GM13976 (cell line): ENCODE measurements around the gene KCTD5.
A peak's percentile ranks its signal among the peaks of the same experiment; 100 is the strongest.

Source experiments
- DNase-seq: peaks from one replicate; pipeline ENCODE4 v3.0.0; 2012; ENCODE audit warnings: low spot score
- in situ Hi-C: fragments of 300-500 bp; cut with MboI; formaldehyde crosslinking; loops from one replicate; pipeline ENCODE4 v1.12.0; 2022; ENCODE audit warnings: low sequenced_read_pairs, mixed read lengths, inconsistent platforms; ENCODE audit not compliant: unreplicated experiment
- TF ChIP-seq, protein P1 (sequence below): IDR thresholded peaks from 2 replicates; pipeline ENCODE4 v1.5.1; 2012; ENCODE audit warnings: borderline replicate concordance, mild to moderate bottlenecking; ENCODE audit not compliant: insufficient read depth; ENCODE audit errors: extremely low read depth, missing control alignments, control extremely low read depth

The KCTD5 gene

DNA sequence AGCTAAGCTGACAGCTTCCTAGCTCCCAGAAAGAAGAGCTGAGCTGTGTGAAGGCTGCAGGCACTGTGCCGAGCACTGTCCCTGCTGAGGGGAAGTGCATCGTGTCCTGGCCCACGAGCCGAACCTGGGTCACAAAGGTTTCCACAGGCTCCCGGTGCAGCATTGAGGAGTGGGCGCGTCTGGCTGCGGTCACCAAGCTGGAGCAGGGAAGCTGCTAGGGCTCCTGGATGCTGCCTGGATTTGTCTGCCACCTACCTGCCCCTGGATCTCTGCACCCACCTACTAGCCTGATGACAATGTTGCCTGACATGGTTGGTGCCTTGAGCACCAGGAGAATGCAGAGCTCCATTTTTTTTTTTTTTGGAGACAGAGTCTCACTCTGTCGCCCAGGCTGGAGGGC lies 63.6 kb downstream of the KCTD5 start:
- no peak for DNase-seq
- in situ Hi-C loops = no loop called here
- TF ChIP-seq, protein P1, sequence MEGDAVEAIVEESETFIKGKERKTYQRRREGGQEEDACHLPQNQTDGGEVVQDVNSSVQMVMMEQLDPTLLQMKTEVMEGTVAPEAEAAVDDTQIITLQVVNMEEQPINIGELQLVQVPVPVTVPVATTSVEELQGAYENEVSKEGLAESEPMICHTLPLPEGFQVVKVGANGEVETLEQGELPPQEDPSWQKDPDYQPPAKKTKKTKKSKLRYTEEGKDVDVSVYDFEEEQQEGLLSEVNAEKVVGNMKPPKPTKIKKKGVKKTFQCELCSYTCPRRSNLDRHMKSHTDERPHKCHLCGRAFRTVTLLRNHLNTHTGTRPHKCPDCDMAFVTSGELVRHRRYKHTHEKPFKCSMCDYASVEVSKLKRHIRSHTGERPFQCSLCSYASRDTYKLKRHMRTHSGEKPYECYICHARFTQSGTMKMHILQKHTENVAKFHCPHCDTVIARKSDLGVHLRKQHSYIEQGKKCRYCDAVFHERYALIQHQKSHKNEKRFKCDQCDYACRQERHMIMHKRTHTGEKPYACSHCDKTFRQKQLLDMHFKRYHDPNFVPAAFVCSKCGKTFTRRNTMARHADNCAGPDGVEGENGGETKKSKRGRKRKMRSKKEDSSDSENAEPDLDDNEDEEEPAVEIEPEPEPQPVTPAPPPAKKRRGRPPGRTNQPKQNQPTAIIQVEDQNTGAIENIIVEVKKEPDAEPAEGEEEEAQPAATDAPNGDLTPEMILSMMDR = no peak

DNA sequence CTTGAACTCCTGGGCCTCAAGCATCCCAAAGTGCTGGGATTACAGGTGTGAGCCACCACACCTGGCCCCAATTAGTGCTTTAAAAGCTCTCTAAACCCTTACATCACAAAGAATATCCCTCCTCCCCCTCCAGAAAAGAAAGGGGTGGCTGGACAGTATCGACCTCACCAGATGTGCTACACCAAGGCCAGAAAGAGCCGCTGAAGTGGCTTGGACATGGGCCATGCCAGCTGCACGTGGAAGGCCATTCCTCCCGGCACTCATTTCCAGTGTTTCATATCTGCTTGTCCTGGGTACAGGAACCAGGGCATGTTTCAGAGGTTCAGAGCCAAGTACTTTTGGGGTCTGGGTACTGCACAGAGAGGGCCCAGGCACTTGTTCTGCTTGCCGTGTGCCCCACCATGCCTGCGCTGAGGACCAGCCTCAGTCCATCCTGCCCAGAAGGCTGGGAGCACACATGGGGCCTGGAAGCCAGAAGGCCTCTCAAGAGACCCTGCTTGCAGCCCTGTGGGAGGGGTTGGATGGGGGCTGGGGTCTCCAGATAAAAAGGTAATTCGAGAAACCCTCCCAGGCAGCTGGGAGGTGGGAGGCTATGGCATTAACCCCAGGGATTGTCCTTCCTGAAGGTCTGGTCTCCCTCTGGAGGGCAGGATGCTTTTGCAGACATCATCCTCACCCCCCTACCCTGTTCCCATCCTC lies 66.6 kb downstream of the KCTD5 start:
- TF ChIP-seq, protein P1 = no peak
- in situ Hi-C loops = no loop called here
- no peak for DNase-seq

DNA sequence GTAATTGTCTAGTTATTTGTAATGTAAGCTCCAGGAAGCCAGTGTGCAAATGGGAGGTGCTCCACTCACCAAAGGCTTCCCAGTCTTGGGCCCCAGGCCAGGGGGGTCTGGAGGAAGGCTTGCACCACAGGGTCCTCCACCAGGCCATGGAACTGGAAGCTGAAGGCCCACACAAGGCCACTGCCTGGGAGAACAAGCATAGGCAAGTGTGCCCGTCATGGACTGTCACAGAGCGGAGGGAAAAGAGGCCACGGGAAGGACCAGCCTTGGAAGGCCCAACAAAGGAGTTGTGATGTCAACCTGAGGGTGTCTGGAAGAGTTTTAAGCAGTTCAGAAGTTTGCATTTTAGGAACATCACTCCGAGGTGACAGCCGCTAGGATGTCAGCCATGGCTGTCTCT lies 67.2 kb downstream of the KCTD5 start:
- TF ChIP-seq, protein P1 = no peak
- no peak for DNase-seq
- in situ Hi-C loops = no loop called here

DNA sequence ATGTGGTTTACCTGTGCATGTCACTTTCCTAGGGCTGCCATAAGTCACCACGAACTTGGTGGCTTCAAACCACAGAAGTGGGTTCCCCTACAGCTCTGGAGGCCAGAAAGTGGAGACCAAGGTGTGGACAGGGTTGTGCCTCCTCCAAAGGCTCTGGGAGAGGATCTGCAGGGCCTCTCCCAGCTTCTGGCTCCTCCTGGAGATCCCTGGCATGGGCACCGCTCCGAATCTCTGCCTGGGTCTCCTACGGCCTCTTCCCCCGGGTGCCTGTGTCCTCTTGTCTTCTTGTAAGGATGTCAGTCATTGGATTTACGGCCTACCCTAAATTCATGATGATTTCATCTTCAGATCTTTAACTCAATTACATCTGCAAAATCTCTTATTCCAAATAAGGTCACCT lies 67.6 kb downstream of the KCTD5 start:
- in situ Hi-C loops = no loop called here
- DNase-seq = no peak
- TF ChIP-seq, protein P1 = no peak

DNA sequence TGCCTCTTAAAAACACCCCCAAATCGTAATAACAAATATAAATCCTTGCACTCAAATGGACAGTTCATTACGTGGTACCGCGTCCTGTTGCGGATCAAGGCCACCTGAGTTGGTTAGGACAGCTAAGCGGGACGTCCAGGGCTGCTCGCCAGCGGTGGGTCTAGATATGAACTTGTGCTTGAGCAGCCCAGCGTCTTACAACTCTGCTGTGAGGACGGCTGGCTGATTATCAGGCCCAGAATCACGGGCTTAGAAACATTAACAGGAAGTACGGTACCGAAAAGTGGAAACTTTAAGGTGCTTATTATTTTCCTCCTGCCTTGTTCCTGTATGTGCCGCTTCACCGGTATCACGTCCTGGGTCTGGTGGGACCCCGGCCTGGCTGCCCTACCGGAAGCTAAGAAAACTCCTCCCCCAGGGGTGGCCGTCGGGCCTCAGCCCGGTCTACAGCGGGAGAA lies 69.3 kb downstream of the KCTD5 start:
- peak; percentile 87 for DNase-seq
- TF ChIP-seq, protein P1 = no peak
- in situ Hi-C loops = no loop called here

DNA sequence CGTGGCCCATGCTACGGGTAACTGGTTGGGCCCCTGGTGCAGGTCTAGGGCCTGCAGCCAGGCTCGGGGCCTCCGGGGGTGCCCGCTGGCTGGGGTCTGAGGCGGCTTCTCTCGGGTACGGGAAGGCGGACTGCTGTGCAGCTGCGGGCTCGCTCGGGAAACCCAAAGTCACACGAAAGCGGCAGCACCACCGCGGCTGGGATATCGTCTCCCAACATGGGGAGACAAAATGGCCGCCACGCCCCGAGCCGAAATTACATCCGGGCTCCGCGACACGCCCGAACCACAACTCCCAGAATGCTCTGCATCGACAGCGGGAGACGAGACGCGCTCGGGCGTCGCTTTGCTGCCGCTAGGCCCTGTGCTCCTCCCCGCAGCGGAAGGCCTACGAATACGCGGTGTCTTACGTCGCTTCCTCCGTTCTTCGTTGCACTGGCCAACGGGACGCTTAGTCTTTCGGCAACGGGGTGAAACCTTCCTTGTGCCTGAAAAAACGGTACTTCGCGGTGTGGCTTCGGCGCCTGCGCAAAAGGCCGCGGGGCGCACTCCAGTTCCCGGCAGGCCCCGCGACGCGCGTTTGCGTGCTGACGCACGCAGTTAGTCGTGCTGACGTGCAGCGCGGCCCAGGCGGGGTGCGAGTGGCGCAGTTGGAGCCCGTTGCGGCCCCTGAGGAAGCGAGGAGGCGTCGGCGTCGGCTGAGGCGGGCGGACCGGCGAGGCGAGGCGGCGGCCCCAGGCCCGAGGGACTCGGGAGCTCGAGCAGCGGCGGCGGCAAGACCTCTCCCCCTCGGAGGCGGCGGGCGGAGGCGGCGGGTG lies 69.9 kb downstream of the KCTD5 start, which contains the start of gene SRRM2:
Gene SRRM2 (plus strand): TSS at position 604 of the 815 bp plus-strand sequence. CDS start 3,727 bp downstream, outside the sequence.
- DNase-seq = peak; percentile 98
- in situ Hi-C loops = no loop called here
- TF ChIP-seq, protein P1 = no peak
